OCI-LY1 (cell line): ENCODE measurements around the gene SNU13.

Experiments used
- H2AFZ ChIP-seq: fragments of 200-600 bp; sonication (generic), shearing (Covaris generic); 2 replicates; pipeline ENCODE4 v1.6.0; 2014; ENCODE audit warnings: antibody characterized with exemption, mild to moderate bottlenecking, low read length
- H3F3A ChIP-seq: fragments of 200-600 bp; sonication (generic), shearing (Covaris generic); 2 replicates; pipeline ENCODE4 v1.6.0; 2014; ENCODE audit warnings: mild to moderate bottlenecking, antibody characterized with exemption, low read length, moderate library complexity; ENCODE audit not compliant: insufficient read depth
- H3K27ac ChIP-seq: fragments of 200-600 bp; sonication (generic); 2 replicates; pipeline ENCODE4 v1.5.1; 2014; ENCODE audit warnings: low read length, mixed run types, mild to moderate bottlenecking, low read depth; ENCODE audit not compliant: poor library complexity, severe bottlenecking
- H3K27me3 ChIP-seq: fragments of 200-600 bp; sonication (generic); 2 replicates; pipeline ENCODE4 v1.6.0; 2014; ENCODE audit warnings: antibody characterized with exemption, mild to moderate bottlenecking, low read length, moderate library complexity; ENCODE audit not compliant: insufficient read depth
- H3K36me3 ChIP-seq: fragments of 200-600 bp; sonication (generic); 2 replicates; pipeline ENCODE4 v1.6.1; 2014; ENCODE audit warnings: mild to moderate bottlenecking, antibody characterized with exemption, low read length, moderate library complexity, mixed read lengths; ENCODE audit not compliant: insufficient read depth
- H3K4me1 ChIP-seq: fragments of 200-600 bp; sonication (generic); 2 replicates; pipeline ENCODE4 v1.5.1; 2014; ENCODE audit warnings: mild to moderate bottlenecking, low read length, moderate library complexity; ENCODE audit not compliant: insufficient read depth, severe bottlenecking
- H3K4me2 ChIP-seq: fragments of 200-600 bp; sonication (generic), shearing (Covaris generic); 2 replicates; pipeline ENCODE4 v1.6.1; 2014; ENCODE audit warnings: low read length
- H3K4me3 ChIP-seq: fragments of 200-600 bp; sonication (generic); 2 replicates; pipeline ENCODE4 v1.5.1; 2014; ENCODE audit warnings: low read length, low read depth, mild to moderate bottlenecking, mixed read lengths; ENCODE audit not compliant: poor library complexity, severe bottlenecking
- H3K79me2 ChIP-seq: fragments of 200-600 bp; shearing (Covaris generic); 2 replicates; pipeline ENCODE4 v1.6.1; 2016; ENCODE audit warnings: mixed run types, low read length, mixed read lengths; ENCODE audit not compliant: insufficient read depth
- H3K9ac ChIP-seq: fragments of 200-600 bp; sonication (generic), shearing (Covaris generic); 2 replicates; pipeline ENCODE4 v1.6.1; 2014; ENCODE audit warnings: mild to moderate bottlenecking, low read length, mixed read lengths
- H3K9me2 ChIP-seq: fragments of 200-600 bp; sonication (generic), shearing (Covaris generic); 2 replicates; pipeline ENCODE4 v1.6.1; 2014; ENCODE audit warnings: low read depth, mild to moderate bottlenecking, low read length, mixed read lengths
- H3K9me3 ChIP-seq: fragments of 200-600 bp; shearing (Covaris generic); 2 replicates; pipeline ENCODE4 v1.6.1; 2014; ENCODE audit warnings: low read length, mixed read lengths
- H4K20me1 ChIP-seq: fragments of 200-600 bp; sonication (generic), shearing (Covaris generic); 2 replicates; pipeline ENCODE4 v1.6.0; 2016; ENCODE audit warnings: mild to moderate bottlenecking, low read length; ENCODE audit not compliant: insufficient read depth
- CTCF ChIP-seq: fragments of 200-600 bp; sonication (generic), shearing (Covaris generic); IDR thresholded peaks from 2 replicates; pipeline ENCODE4 v1.5.1; 2017; ENCODE audit warnings: mild to moderate bottlenecking, antibody characterized with exemption, low read length, moderate library complexity, mixed read lengths
- EZH2 ChIP-seq: fragments of 200-600 bp; sonication (generic), shearing (Covaris generic); IDR thresholded peaks from 2 replicates; pipeline ENCODE4 v1.8.0; 2017; ENCODE audit warnings: borderline replicate concordance, mixed run types, mild to moderate bottlenecking, antibody characterized with exemption, low read length, moderate library complexity, mixed read lengths

The SNU13 gene

GRCh38 chr22:41713004-41713403 lies 24.3 kb upstream of the SNU13 start:
- Histone ChIP-seq H3K4me1 (no peaks in the 10 kb centered on the region), H3K4me2 (no peak overlapping the region), H3K79me2 (no peaks in the 10 kb centered on the region), H4K20me1 (no peaks in the 10 kb centered on the region), H3K4me3 (no peak overlapping the region), H3K9ac (no peak overlapping the region), H3K27ac (no peak overlapping the region), H3K9me3 (no peaks in the 10 kb centered on the region), H3F3A (no peaks in the 10 kb centered on the region), H3K27me3 (no peaks in the 10 kb centered on the region; the same call in 1 of the 2 replicates), H3K9me2 (no peaks in the 10 kb centered on the region), H2AFZ (no peak overlapping the region), H3K36me3 (no peaks in the 10 kb centered on the region)
- TF ChIP-seq EZH2, result no peak
- no peak for TF ChIP-seq CTCF

GRCh38 chr22:41709341-41709740 lies 20.7 kb upstream of the SNU13 start:
- H3K9me3 ChIP-seq, result no peaks in the 10 kb centered on the region
- no peaks in the 10 kb centered on the region for H3K4me1 ChIP-seq
- no peaks in the 10 kb centered on the region for H3F3A ChIP-seq
- no peaks in the 10 kb centered on the region for H3K9me2 ChIP-seq
- no peaks in the 10 kb centered on the region; the same call in 1 of the 2 replicates for H3K27me3 ChIP-seq
- H4K20me1 ChIP-seq, result no peaks in the 10 kb centered on the region
- H3K4me2 ChIP-seq, result no peak overlapping the region
- no peak overlapping the region for H3K4me3 ChIP-seq
- H3K9ac ChIP-seq, result no peak overlapping the region
- no peaks in the 10 kb centered on the region for H3K36me3 ChIP-seq
- no peaks in the 10 kb centered on the region for H3K79me2 ChIP-seq
- no peak overlapping the region for H3K27ac ChIP-seq
- H2AFZ ChIP-seq, result no peak overlapping the region
- TF ChIP-seq CTCF (no peak), EZH2 (no peak)

GRCh38 chr22:41702763-41703162 lies 14.1 kb upstream of the SNU13 start:
- TF ChIP-seq CTCF (no peak), EZH2 (no peak)
- Histone ChIP-seq H3K79me2 (no peaks in the 10 kb centered on the region), H3K9ac (no peak overlapping the region), H4K20me1 (no peaks in the 10 kb centered on the region), H3K9me3 (no peaks in the 10 kb centered on the region), H3K4me2 (no peak overlapping the region), H2AFZ (no peak overlapping the region), H3K36me3 (no peaks in the 10 kb centered on the region), H3K9me2 (no peaks in the 10 kb centered on the region), H3F3A (no peaks in the 10 kb centered on the region), H3K27me3 (no peaks in the 10 kb centered on the region), H3K27ac (no peak overlapping the region), H3K4me3 (no peak overlapping the region), H3K4me1 (peaks cover 4% of the 10 kb centered on the region)
